Amniotic epithelial cell (primary cell): ENCODE measurements around the gene DRC1.

Source experiments
- DNase-seq: peaks from one replicate; pipeline ENCODE4 v3.0.0-alpha.2; 2010; ENCODE audit warnings: low read depth

DRC1 gene

GRCh38 chr2:26448651-26449050 lies 46.9 kb downstream of the DRC1 start:
- DNase-seq = no peak

GRCh38 chr2:26449278-26450030 lies 47.7 kb downstream of the DRC1 start:
- DNase-seq = no peak

DNA sequence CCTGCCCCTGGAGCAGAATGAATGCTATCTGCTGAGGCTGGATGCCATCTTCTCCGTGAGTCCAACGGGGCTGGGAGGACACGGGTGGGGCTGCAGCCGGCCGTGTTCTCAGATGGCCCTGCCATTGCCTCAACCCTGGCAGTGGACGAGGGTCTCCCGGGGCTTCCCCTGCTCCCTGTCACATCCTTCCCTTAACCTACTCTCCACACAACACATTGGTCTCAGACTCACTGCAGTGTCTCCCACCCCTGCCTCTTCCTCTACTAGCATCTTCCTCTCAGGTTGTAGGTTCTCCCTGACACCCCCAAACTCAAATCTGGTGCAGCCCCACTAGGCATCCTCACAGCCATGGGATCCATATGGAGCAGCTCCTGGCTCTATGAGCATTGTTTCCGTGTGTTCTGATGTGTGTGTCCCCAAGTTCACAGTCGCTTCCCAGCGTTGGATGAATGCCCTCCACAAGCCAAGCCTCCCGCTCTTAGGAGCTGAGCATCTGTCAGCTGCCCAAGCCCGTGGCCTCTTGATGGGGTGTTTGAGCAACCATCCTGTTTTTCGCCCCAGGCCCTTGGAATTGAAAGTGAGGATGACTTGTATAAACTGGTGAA lies 48.4 kb downstream of the DRC1 start:
- no peak for DNase-seq

DNA sequence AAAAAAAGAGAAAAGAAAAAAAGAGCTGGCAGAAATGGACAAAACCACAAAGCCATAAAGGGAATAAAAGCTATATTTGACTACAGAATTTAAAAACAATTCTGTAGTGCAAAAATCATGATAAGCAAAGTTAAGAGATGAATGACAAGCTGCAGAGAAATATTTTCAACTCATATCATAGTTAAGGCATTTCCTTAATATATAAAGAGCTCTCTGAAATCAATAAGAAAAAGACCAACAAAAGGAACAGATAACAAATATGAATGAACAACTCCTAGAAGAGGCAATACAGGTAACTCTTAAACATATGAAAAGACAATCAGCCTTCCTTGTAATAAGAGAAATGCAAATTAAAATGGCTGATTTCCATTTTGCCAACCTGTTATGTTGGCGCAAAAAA lies 50.0 kb downstream of the DRC1 start:
- no peak for DNase-seq

DNA sequence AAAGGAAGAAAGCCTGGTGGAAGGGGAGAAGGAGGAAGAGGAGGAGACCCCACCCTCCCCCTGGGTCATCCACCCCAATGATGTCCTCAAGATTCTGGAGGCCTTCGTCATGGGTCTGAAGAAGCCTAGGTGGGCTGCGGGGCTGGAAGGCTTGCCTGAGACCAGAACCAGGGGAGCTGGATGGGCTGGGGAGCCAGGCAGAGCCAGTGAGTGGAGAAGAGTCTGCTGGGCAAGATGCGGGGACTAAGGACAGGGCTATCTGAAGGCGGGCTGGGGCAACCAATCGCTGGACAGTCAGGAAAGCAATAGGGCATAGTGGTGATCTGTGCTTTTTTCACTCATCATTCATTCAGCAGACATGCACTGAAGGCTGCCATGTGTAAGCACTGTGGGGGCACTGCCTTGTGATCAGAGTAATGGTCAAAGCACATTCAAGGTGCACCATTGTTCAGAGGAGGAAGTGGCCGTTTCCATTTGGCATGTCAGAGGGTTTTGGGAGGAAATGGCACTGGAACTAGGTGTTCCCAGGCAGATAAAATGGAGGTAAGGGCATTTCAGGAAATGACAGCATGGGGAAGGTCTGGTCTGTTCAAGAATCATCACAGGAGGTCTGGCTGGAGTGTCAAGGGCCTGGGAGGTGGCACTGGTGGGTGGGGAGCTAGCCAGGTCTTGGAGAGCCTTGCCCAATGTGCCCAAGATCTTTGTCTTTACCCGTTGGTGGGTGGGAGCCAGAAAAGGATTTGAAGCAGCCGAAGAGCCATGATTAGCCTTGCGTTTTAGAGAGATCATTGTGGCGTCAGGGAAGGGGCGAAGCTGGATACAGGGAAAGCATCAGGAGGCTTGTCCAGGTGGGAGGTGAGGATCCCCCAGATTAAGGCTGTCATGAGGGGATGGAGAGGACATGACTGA lies 52.0 kb downstream of the DRC1 start:
- DNase-seq = no peak

GRCh38 chr2:26454561-26455001 lies 52.9 kb downstream of the DRC1 start:
- no peak for DNase-seq

- no peak for DNase-seq
Measured at GRCh38 chr2:26455037-26455669, 53.4 kb downstream of the DRC1 start.

GRCh38 chr2:26455670-26456439 lies 54.1 kb downstream of the DRC1 start:
- DNase-seq = no peak

- peak; percentile 37 for DNase-seq
Measured at GRCh38 chr2:26456440-26457250, 54.9 kb downstream of the DRC1 start.

GRCh38 chr2:26457251-26457666 lies 55.5 kb downstream of the DRC1 start:
- DNase-seq = no peak

DNA sequence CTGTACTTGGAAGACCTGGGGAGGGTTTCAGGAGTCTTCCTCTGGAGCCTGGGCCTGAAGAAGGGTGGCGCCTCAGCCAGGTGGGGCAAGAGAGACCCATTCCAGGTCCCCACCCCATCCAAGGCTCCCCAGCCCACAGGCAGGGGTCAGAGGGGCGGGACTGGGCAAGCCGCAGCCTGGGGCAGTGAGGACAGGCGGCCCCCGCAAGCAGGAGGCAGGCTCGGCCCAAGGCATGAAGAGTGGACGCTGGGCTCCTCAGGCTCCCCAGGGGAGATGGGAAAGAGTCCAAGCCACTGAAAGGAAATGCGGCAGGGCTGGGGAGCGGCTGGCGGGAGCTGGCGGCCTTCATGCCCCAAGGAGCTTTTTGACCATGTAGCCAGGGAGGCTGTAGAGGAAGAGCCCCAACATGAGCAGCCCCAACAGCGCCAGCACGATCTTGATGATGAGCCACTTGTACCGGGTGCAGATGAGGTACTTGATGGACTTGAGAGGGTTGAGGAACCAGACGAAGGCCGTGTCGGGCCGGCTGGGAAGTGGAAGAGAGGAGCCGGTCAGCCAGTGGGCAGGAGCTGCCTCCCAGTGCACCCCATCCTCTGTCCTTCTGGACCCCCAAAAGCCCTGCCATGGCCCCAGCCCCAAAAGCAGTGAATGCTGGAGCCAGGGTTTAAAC lies 56.1 kb downstream of the DRC1 start:
- no peak for DNase-seq

- no peak for DNase-seq
Measured at GRCh38 chr2:26458365-26459042, 56.8 kb downstream of the DRC1 start.

DNA sequence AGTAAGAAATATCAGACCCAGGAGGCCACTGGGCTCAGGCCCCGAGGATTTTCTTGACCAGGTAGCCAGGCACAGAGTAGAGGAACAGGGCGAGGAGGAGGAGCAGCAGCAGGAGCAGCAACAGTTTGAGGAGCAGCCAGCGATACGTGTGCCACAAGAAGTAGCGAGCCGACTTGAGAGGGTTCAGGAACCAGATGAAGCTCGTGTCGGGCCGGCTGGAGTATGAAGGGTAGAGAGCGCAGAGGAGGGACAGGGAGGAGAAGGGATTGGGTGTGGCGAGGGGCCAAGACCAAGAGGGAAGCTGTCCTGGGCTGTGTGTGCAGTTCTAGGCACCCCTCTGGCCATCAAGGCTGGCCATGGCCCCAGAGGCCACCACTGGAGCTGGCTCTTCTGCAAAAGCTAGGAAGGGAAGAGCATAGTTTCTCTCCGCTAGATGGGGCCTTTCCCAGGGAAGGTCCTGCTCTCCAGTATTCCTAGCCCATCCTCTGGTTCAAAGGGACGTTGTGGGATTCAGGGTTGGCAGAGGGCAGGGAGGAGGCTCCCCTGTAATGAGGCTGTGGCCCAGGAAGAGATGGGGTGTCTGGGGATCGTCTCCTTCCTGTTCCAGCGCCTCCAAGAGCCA lies 58.4 kb downstream of the DRC1 start:
- DNase-seq = no peak

GRCh38 chr2:26460613-26461031 lies 58.9 kb downstream of the DRC1 start:
- no peak for DNase-seq

DNA sequence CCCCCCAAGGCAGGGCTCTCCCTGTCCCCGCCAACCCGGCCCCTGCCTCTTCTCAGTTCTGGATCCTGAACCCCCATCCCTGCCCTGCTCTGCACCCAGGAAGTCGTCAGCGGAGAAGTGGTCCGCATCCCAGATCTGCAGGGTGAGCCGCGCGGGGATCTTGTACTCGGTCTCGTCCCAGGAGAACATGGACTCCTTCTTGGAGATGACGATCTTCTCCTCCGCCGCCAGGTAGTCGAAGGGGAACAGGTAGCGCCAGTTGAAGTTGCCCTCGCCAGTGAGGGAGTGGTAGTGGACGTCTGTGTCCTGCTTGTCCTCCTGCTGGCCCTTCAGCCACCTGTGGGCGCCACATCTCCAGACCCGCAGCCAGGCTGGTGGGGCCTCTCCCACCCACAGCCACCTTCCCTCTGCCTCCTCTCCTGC lies 59.9 kb downstream of the DRC1 start:
- DNase-seq = no peak

- DNase-seq = no peak
Measured at GRCh38 chr2:26462100-26462499, 60.4 kb downstream of the DRC1 start.

DNA sequence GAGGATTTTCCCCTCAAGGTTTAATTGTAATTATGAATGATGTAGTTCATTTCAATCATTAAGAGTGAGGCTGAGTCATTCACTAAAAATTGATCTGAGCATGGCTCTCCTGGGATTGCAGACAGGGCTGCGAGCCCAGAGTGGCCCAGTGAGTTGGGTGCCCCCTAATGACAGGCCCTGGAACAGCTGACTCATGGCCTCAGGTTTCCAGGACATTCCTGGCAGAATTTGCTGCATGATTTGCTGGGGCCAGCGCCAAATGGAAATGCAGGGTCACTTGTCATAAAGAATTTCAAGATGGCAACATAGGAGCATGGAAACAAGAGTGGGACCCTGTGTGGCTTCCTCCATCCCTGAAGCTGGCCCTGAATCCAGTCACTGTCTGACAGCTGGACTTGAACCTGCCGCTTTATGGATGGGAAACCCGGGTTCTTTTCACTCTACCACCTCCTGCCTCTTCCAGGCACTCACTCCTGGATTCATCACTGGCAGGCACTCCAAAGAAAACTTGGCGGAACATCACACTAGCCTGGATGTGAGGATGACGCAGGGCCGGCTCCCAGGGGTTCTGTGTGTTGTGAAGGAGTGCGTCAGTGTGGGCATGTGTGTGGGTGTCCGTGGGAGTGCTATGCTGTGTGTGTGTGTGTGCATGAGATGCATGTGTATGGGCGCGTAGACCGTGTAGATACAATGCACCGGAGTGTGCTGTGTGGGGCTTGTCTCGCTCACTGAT lies 61.0 kb downstream of the DRC1 start:
- peak; percentile 34 for DNase-seq
